Measurements from ENCODE around the gene PLXDC1. TPM values are rescaled to one million over a fixed set of nuclear protein-coding genes. Genes with fewer than 3 reads are reported as not detected.

The PLXDC1 gene
- total RNA-seq, 2 donors from 2014 or later, result 16.0 to 27.2 TPM

DNA sequence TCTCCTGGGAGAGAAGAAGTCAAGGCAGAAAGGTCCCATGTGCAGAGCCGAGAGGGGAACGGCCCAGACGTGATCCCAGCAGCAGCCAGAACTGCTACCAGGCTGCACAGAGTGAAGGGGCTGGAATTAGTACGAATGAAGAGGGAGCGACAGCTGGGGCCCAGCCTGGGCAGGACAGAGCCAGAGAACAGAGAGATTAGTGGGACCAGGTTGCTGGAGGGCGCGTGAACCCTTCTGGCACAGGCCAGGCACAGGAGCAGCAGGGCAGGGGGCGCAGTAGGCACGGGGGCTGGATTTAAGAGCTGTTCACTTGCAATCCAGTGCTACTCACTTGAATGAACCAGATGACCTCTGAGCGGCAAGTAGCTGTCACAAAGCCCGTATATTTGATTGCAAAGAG, 66.9 kb downstream of the PLXDC1 start:
- intact Hi-C loops (cut with DNase I), result no loop called here
- no peak for DNase-seq (ENCODE audit: low spot score)

DNA sequence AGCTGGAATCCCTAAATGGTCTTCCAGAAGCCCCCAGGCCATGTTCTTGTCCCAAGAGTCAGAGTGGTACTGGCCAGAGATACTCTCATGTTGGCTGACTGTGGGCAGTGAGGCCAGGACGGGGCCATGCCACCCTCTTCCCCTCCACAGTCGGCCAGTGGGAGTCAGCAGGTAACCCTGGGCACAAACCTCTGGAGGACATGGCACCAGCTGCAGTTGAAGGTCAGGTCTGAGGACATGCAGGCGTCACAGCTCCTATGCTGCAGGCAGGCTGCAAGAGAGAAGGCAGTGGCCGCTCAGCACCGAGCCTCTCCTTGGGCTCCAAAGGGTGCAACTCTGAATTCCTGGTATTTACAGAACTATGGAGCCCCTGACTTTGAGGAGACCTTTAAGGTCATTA, 68.2 kb downstream of the PLXDC1 start:
- intact Hi-C loops (cut with DNase I), result no loop called here
- no peak for DNase-seq (ENCODE audit: low spot score)

DNA sequence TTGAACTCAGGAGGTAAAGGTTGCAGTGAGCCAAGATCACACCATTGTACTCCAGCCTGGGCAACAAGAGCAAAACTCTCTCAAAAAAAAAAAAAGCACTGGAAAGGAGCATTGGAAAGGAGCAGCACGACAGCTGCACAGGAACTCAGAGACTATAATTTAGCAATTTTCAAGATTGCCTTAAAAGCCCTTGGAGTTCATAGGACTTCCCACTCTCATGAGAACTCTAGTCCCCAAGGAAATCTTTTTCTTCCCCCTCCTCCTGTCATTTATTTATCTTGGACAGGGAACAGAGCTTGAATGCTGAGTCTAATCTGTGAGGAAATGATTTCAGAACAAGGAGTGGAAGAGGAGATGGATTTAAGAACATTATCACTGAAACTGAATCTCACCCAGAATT, 69.0 kb downstream of the PLXDC1 start:
- intact Hi-C loops (cut with DNase I), result no loop called here
- DNase-seq (ENCODE audit: low spot score), result no peak

DNA sequence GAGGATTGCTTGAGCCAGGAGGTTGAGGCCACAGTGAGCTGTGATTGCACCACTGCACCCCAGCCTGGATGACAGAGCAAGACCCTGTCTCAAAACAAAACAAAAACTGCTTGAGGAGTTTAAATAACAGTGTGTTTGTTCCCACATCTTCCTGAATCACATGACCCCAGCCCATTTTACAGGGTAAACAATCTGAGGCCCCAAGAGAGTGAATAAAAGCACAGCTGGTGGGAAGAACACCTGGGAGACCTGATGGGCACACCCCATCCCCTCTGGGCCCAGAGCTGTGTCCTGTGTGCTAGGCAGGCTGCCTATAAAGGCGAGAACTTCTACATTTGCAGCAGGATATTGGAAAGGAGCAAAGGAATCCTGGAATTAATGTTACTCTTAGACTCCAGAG, 69.6 kb downstream of the PLXDC1 start:
- no peak for DNase-seq (ENCODE audit: low spot score)
- intact Hi-C loops (cut with DNase I), result no loop called here

DNA sequence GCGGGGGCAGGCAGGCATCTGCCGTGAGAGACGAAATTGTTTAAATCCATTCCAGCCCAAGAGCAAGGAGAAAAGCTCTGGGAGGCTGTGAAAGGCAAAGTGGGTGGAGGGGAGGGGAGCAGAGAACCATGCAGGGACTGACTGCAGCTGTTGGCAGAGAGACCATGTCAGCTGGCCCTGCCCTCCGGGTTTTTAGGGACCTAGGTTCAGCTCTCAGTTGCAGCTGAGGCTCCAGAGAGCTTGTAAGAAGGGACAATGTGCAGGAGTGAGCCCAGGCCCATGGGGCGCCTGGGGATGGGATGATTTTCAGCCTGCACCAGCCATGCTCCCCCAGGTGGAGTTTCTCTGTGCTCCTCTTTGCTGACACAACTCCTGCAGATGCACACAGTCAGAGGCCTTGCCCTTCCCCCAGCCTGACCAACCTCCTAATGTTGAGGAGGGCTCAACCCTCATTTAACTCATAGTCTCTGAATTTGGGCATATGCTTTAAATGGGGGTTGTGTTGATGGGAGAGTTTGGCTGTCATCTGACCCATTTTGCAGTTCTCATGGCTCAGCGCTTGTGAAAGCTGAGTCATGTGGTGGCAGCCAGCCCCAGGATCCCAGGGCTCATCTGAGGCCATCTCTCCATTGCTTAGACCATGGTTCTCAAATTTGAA, 70.9 kb downstream of the PLXDC1 start:
- intact Hi-C loops (cut with DNase I), result no loop called here
- DNase-seq (ENCODE audit: low spot score), result peak; percentile 90

DNA sequence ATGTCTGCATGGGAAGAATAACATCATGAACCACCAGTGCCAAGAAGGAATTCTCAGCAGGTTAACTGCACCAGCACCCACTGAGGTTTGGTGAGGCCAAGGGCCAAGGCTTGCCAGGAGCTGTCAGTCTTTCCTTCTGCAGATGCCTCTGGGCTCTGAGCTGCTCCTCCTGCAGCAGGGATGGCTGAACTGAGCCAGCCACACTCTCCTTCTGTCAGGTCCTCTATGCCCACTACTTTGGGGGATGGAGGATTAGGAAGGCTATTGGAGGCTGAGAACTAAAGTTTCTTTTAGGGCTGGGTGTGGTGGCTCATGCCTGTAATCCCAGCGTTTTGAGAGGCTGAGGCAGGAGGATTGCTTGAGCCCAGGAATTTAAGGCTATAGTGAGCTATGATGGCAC, 71.6 kb downstream of the PLXDC1 start:
- intact Hi-C loops (cut with DNase I), result no loop called here
- no peak for DNase-seq (ENCODE audit: low spot score)

DNA sequence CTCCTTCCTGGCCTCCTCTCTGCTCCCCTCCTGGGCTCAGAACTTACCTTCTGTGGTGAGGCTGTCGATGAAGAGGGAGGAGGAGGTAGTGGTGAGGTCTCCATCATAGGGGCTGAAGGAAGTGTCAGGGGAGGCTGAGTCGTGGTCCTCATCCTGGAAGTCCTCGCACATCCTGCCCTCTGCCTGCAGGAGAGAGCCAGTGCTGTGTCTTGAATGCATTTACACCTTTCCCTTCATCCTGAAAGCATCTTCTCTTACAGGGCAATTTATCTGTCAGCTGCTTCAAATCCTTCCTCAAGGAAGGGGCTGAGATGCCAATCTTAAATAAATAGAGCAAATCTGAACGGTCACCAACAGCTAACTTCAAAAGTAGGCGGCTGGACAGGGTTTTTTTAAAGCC, 73.6 kb downstream of the PLXDC1 start:
- intact Hi-C loops (cut with DNase I), result no loop called here

DNA sequence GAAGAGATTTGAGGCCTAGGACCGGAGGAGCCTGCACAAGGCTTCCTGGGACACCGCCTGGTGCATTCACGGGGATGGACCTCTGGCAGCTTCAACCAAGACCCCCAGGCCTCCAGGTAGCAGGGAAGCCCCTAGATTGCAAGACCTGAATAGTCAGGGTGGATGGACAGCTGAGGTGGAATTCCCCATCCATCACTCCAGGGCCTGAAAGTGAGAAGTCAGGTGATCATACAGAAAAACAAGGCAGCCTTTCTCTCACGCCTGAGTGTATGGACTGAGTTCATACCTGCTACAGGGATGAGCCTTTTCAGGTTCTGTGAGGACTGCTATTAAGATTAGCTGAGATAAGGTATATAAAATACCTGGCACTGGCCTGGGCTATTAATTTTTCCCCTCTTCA, 74.2 kb downstream of the PLXDC1 start:
- intact Hi-C loops (cut with DNase I), result no loop called here
- DNase-seq (ENCODE audit: low spot score), result no peak

More for the DNA sequence above, 73.6 kb downstream of the PLXDC1 start:
- DNase-seq (ENCODE audit: low spot score), result no peak

DNA sequence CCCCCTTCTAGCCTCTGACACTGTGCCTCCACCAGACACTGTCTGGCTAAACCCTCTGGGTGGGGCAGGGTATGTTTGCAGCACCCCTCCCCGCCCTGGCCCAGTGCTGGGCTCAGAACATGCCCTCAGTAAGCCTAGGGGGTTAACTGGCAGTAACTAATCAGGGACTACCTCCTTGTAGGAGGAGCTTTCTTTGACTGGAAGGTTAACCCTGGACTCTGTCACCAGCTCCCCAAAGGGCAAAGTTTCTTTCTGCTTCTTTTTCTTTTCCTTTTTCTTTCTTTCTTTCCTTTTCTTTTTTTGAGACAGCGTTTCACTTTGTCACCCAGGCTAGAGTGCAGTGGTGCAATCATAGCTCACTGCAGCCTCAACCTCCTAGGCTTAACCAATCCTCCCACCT, 76.8 kb downstream of the PLXDC1 start:
- DNase-seq (ENCODE audit: low spot score), result no peak
- intact Hi-C loops (cut with DNase I), result no loop called here

DNA sequence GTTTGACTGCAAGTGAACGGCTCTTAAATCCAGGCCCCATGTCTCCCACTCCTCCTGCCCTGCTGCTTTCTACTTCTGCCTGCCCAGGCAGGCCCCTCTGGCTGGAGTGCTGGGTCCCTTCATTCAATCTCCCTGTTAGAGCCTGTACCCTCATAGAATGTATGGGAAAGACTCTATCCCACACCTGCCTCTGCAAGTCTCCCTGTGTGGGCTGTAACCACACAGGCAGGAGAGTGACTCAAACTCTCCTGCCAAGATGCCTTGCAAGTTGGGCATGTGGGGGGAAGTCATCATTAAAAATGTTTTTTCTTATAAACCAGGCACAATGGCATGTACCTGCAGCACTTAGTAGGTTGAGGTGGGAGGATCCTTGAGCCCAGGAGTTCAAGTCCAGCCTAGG, 77.5 kb downstream of the PLXDC1 start:
- intact Hi-C loops (cut with DNase I), result no loop called here
- DNase-seq (ENCODE audit: low spot score), result no peak

DNA sequence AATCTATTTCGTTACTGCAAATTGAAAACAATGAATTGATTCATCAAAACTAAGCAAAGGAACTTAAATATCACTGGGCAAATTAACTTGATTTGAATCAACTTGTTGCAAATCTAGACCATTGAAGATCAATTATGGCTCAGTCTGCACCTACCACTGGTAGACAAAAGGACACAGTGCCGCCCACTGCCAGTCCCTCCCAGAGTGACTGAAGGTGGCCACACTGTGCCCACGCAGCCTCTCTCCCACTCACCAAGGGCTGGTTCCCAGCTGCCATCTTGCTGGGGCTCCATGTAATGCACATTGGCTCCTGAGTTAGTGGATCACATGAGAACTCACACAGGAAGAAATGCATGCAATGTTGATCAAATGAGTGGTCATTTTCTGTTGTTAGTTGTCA, 78.1 kb downstream of the PLXDC1 start:
- intact Hi-C loops (cut with DNase I), result no loop called here
- DNase-seq (ENCODE audit: low spot score), result no peak

DNA sequence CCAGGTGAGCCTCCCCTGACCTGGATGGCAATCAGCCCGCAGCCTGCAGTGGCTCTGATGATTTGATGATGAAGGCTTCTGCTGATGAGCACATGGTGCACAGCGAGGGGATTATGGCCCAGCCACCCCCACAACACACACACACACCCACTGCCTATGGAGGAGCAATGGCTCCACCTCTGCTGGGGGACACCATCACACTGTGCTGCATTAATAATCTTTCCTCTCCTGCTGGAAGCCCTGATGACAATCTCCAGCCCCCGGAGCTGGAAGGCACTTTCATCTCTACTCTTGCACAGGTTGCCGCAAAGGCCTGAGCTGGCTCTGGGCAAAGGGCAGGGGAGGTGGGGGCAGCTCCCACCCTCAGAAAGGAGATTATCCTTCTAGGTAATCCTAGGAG, 79.9 kb downstream of the PLXDC1 start:
- intact Hi-C loops (cut with DNase I), result no loop called here
- DNase-seq (ENCODE audit: low spot score), result no peak

DNA sequence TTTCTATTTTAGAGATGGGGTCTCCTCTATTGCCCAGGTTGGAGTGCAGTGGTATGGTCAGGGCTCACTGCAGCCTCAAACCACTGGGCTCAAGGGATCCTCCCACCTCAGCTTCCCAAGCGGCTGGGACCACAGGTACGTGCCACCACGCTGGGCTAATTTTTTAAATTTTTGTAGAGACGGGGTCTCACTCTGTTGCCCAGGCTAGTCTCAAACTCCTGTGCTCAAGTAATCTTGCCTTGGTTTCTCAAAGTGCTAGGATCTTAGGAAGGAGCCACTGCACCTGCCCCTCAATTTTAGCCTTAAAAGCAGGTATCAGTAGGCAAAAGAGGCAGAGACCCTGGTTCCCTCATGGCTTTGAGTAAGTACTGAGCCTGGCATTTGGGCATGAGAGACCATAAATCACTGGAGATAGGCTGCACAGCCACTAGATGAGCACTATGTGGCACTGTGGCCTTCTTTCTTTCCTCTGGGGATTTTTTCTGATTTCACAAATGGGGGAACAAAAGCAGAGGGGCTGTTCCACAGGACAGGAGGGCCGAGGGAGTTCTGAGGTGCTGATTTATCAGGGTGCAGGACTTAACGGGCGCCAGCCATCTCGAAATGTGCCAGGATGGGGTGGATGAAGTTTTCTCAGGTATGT, 82.2 kb downstream of the PLXDC1 start:
- intact Hi-C loops (cut with DNase I), result loop anchor here (5.0 to 10.0 kb wide), 3 partner anchors 33 to 86 kb away; partner anchors contain the start of gene PLXDC1 (in 2 of the 2)
- peak; percentile 22 for DNase-seq (ENCODE audit: low spot score)

DNA sequence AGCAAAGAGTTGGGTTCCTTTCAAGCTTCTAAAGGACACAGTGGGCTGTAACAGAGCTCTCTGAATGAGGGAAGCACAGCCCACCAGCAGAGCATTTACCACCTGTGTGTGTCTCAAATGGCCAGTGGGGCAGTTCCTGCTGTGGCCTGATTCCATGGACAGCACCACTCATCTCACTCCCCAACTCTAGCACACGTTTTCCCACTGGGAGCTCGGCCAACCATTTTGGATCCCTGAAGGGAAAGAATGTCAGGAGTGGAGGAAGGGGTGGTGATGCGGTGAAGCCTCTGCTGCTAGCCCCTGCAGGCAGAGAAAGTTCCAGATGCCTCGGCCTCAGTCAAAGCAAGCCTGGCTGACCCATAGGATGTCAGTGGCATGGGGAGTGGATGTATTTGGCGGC, 86.6 kb downstream of the PLXDC1 start:
- DNase-seq (ENCODE audit: low spot score), result peak; percentile 40
- intact Hi-C loops (cut with DNase I), result loop anchor here (5.0 to 10.0 kb wide), 3 partner anchors 37 to 90 kb away; partner anchors contain the start of gene PLXDC1 (in 2 of the 2)

DNA sequence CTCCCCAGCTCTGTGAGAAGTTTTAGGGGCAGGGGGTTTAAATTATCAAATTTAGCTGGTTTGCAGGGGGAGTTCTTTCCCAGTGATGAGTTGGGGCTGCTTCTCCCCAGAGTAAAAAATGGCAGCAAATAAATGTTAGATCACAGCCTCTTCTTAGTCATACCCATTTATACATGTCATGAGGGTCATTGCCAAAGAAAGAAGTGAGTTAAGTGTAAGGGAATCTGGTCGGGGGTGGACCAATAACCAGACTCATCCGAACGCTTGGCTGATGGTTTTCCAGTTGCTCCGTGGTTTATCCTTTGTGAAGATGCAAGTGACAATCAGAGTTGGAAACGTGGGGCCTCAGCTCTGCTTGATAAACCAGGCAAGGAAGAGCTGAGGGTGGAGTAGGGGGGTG, 87.1 kb downstream of the PLXDC1 start:
- DNase-seq (ENCODE audit: low spot score), result peak; percentile 42
- intact Hi-C loops (cut with DNase I), result loop anchor here in 1 of 2 donors (10.0 kb wide), 1 partner anchor 90 kb away; the partner anchor contains the start of gene PLXDC1

DNA sequence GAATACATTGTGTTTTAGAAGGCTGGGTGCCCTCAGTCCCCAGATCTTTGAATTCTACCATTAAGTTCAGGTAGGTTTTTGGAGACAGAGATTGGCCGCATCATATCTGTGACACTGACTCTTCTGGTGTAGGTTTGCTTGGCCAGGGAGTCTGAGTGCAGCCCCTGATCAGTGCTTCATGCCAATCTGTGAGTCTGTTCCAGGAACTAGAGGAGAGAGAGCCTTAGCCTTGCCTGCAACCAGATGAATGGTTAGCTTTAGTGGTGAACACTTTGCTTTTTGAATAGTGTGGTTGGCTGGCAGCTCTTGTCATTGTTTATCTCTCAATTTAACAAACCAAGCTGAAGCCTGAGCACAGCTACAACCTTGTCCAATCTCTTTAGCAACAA, 87.8 kb downstream of the PLXDC1 start:
- intact Hi-C loops (cut with DNase I), result loop anchor here in 1 of 2 donors (10.0 kb wide), 1 partner anchor 91 kb away; the partner anchor contains the start of gene PLXDC1

DNA sequence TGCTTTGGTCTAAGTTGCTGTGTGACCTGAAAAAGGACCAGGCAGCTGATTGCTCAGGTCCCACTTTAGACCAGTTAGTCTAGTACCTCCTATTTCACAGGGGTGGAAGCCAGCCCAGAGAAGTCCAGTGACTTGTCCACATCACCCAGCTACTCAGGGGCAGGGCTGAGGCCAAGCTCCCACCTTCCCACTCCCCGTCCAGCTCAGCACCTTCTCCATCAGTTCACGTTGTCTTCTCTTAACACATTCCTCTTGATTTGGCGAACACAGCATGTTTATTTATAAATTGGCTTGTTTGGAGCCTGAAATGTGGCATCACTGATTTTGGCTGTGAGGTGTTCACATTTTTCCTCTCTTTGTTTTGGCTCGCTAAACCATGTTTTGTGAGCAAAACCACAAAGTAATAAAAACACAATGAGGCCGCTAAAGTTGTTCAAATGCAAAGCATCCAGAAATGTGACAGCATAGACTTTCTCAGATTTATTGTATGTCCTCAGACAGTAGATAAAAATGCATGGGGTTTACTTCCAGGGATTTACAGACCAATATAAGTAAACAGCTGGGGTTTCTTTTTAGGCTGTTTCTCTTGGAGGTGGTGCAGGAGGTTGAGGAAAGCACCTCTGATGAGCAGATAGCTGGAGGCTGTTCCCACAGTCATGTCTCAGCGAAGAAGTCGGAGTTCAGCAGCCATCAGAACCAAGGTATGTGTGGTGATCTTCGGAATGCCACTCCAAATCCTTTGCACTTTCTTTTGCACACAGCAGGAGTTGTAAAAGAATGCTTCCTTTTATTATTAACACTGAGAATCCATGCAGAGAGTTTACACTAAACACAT, 88.4 kb downstream of the PLXDC1 start:
- no peak for DNase-seq (ENCODE audit: low spot score)
- intact Hi-C loops (cut with DNase I), result loop anchor here in 1 of 2 donors (10.0 kb wide), 1 partner anchor 92 kb away; the partner anchor contains the start of gene PLXDC1

More for the DNA sequence above, 87.8 kb downstream of the PLXDC1 start:
- no peak for DNase-seq (ENCODE audit: low spot score)

DNA sequence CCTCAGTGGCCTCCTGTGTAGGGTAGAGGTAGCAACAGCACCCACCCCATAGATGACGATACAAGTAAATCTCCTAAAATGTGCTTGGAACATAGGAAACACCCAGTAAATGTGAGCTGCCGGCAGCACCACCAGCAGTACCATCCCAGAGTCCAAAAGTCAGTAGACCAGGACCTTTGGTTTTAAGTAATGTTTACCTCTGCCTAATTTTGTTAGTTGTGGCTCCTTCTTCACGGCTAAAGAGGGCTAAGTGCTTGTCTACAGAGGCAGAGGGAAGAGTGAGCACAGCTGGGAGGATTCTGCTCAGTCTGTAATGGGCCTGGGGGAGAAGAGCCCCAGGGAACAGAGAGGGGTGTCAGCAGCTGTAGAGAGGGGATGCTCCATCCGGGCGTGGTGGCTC, 92.9 kb downstream of the PLXDC1 start:
- no peak for DNase-seq (ENCODE audit: low spot score)
- intact Hi-C loops (cut with DNase I), result no loop called here

DNA sequence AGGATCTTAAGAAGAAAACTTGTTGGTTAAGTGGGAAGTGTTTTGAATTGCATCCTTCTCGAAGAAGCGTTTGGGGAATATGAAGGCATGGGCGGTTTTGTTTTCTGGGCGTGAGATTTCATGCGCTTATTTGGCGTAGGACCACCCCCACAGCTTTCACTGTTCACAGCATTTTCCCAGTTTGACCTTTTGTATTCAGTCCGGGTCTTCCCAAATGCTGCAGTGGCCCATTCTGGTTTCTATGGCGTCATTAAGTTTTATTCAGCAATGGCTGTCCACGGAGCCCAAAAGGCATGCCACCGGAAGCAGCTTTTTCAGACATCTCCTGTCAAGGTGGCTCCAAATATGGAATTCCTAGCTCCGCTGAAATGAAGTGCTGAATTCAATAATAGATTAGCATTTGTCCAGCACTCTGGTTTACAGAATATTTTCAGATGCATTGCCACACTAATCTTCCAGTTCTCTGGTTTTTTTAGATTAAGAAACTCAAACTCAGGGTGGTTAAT, 93.7 kb downstream of the PLXDC1 start:
- no peak for DNase-seq (ENCODE audit: low spot score)
- intact Hi-C loops (cut with DNase I), result no loop called here

DNA sequence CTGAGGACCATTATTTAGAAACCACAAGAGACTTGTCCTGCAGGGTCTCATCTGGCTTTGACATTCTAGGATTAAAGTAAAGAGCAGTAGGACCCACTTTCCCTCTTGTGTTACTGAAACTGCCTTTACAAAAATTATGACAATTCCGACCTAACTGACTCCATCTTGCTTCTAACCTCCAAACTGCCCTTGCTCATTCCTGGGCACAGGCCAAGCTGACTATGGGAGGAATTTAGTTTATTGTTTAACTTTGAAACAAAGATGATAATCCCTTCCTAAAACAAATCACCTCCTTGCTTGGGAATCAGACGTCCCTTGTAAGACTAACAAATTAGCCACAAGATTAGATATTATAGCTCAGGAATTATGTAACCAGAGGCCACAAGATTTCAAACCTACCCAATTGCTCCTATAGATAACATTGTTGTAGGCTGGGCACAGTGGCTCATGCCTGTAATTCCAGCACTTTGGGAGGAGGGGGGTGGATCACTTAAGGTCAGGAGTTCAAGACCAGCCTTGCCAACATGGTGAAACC, 97.3 kb downstream of the PLXDC1 start:
- intact Hi-C loops (cut with DNase I), result no loop called here

More for the DNA sequence above, 97.3 kb downstream of the PLXDC1 start:
- no peak for DNase-seq (ENCODE audit: low spot score)

All from posterior vena cava (tissue), 2 donors.